Osteoblast (primary cell): ENCODE results near the gene C5orf15. TPM values are rescaled to one million over a fixed set of nuclear protein-coding genes. Genes with fewer than 3 reads are reported as not detected.
"Not testable (repeated sequence)": the region's sequence is repeated elsewhere in the genome, so short reads cannot be mapped to it uniquely, and the experiment has no call there.

Experiments used
- DNase-seq: peaks from one replicate; pipeline ENCODE4 v3.0.0; 2011; ENCODE audit warnings: low spot score, mixed read lengths; ENCODE audit not compliant: insufficient read length; ENCODE audit errors: missing footprints
- H2AFZ ChIP-seq: 2 replicates; pipeline ENCODE4 v1.6.0; 2011; ENCODE audit warnings: mild to moderate bottlenecking, low read length
- H3K27ac ChIP-seq: 2 replicates; pipeline ENCODE4 v1.5.1; 2011; ENCODE audit warnings: mild to moderate bottlenecking, low read depth, low read length, moderate library complexity
- H3K27me3 ChIP-seq: 2 replicates; pipeline ENCODE4 v1.6.0; 2012; ENCODE audit warnings: mild to moderate bottlenecking, control low read depth, inconsistent platforms, low read length, moderate library complexity; ENCODE audit not compliant: insufficient read depth
- H3K36me3 ChIP-seq: 2 replicates; pipeline ENCODE4 v1.5.1; 2011; ENCODE audit warnings: mild to moderate bottlenecking, low read length, control low read depth, moderate library complexity; ENCODE audit not compliant: insufficient read depth
- H3K4me1 ChIP-seq: 2 replicates; pipeline ENCODE4 v1.5.1; 2011; ENCODE audit warnings: mild to moderate bottlenecking, low read length, control low read depth, moderate library complexity; ENCODE audit not compliant: insufficient read depth
- H3K4me2 ChIP-seq: 2 replicates; pipeline ENCODE4 v1.6.0; 2011; ENCODE audit warnings: mild to moderate bottlenecking, low read length; ENCODE audit not compliant: insufficient read depth
- H3K4me3 ChIP-seq: fragments of 200-600 bp; sonication (generic); 3 replicates; pipeline ENCODE4 v1.5.1; 2012; ENCODE audit warnings: mild to moderate bottlenecking, low read length, inconsistent platforms; ENCODE audit not compliant: insufficient read depth
- H3K79me2 ChIP-seq: 2 replicates; pipeline ENCODE4 v1.6.0; 2012; ENCODE audit warnings: mild to moderate bottlenecking, low read length, control low read depth, inconsistent platforms; ENCODE audit not compliant: insufficient read depth
- H3K9me3 ChIP-seq: 2 replicates; pipeline ENCODE4 v1.5.1; 2011; ENCODE audit warnings: low read depth, low read length, control low read depth
- H4K20me1 ChIP-seq: 2 replicates; pipeline ENCODE4 v1.6.0; 2012; ENCODE audit warnings: mild to moderate bottlenecking, low read length, control low read depth; ENCODE audit not compliant: insufficient read depth
- total RNA-seq: library from RNA; depleted of rRNA; stranded (reverse); fragments of >200 nt; gene quantifications from 2 replicates; pipeline ENCODE4 v1.2.3, GENCODE V29; 2012
- TF ChIP-seq, protein P1 (sequence below): IDR thresholded peaks from 2 replicates; pipeline ENCODE4 v1.5.1; 2011; ENCODE audit warnings: mild to moderate bottlenecking, low read depth, low read length, moderate library complexity; ENCODE audit errors: extremely low read depth

C5orf15 gene
- total RNA-seq, 1 donor, result 68.4 TPM

- Histone ChIP-seq H3K4me1 (peaks cover 21% of the 10 kb centered on the region), H3K4me3 (no peak overlapping the region), H3K36me3 (peaks cover 52% of the 10 kb centered on the region), H2AFZ (no peak overlapping the region), H4K20me1 (peaks cover 33% of the 10 kb centered on the region), H3K9me3 (no peaks in the 10 kb centered on the region), H3K27me3 (no peaks in the 10 kb centered on the region), H3K79me2 (peaks cover 64% of the 10 kb centered on the region), H3K4me2 (no peak overlapping the region), H3K27ac (peak overlapping the region; percentile 5)
- DNase-seq, result no peak
- TF ChIP-seq, protein P1, sequence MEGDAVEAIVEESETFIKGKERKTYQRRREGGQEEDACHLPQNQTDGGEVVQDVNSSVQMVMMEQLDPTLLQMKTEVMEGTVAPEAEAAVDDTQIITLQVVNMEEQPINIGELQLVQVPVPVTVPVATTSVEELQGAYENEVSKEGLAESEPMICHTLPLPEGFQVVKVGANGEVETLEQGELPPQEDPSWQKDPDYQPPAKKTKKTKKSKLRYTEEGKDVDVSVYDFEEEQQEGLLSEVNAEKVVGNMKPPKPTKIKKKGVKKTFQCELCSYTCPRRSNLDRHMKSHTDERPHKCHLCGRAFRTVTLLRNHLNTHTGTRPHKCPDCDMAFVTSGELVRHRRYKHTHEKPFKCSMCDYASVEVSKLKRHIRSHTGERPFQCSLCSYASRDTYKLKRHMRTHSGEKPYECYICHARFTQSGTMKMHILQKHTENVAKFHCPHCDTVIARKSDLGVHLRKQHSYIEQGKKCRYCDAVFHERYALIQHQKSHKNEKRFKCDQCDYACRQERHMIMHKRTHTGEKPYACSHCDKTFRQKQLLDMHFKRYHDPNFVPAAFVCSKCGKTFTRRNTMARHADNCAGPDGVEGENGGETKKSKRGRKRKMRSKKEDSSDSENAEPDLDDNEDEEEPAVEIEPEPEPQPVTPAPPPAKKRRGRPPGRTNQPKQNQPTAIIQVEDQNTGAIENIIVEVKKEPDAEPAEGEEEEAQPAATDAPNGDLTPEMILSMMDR, result no peak
These were observed 12.2 kb upstream of the C5orf15 start for GRCh38 chr5:133980652-133981051.

DNA sequence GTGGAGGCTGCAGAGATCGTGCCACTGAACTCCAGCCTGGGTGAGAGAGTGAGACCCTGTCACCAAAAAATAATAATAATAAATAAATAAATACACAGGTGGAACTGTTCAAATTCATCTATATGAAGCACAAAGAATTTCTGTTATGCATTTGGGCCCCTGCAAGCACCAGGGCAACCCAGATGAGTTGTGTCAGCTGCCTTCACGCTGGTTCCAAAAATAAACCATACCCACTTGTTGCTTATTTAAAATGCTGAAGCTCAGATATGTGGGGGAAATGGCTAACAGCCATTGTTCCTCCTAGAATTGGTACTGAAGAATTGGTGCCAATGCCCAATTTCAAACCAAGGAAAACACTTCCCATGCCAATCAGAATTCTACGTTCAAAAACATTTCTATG is 10.5 kb upstream of the C5orf15 start:
- H3K36me3 ChIP-seq, result peaks cover 63% of the 10 kb centered on the region
- H3K27ac ChIP-seq, result no peak overlapping the region
- H4K20me1 ChIP-seq, result peaks cover 30% of the 10 kb centered on the region
- no peaks in the 10 kb centered on the region for H3K9me3 ChIP-seq
- no peak overlapping the region for H3K4me2 ChIP-seq
- peaks cover 21% of the 10 kb centered on the region for H3K4me1 ChIP-seq
- H3K27me3 ChIP-seq, result no peaks in the 10 kb centered on the region
- peaks cover 57% of the 10 kb centered on the region for H3K79me2 ChIP-seq
- no peak for DNase-seq
- H2AFZ ChIP-seq, result no peak overlapping the region
- TF ChIP-seq, protein P1, result no peak
- H3K4me3 ChIP-seq, result no peak overlapping the region

GRCh38 chr5:133977858-133978257 is 9.4 kb upstream of the C5orf15 start:
- H2AFZ ChIP-seq, result no peak overlapping the region
- no peaks in the 10 kb centered on the region for H3K27me3 ChIP-seq
- H3K36me3 ChIP-seq, result peaks cover 63% of the 10 kb centered on the region
- peaks cover 49% of the 10 kb centered on the region for H3K79me2 ChIP-seq
- H4K20me1 ChIP-seq, result peaks cover 25% of the 10 kb centered on the region
- H3K27ac ChIP-seq, result peak overlapping the region; percentile 88
- H3K4me2 ChIP-seq, result peak overlapping the region; percentile 9
- peaks cover 21% of the 10 kb centered on the region for H3K4me1 ChIP-seq
- no peaks in the 10 kb centered on the region for H3K9me3 ChIP-seq
- TF ChIP-seq, protein P1, result no peak
- peak; percentile 89 for DNase-seq
- H3K4me3 ChIP-seq, result no peak overlapping the region

GRCh38 chr5:133977161-133977787 is 8.8 kb upstream of the C5orf15 start:
- peaks cover 61% of the 10 kb centered on the region for H3K36me3 ChIP-seq
- H3K4me1 ChIP-seq, result peaks cover 21% of the 10 kb centered on the region
- peak overlapping the region; percentile 88 for H3K27ac ChIP-seq
- peaks cover 25% of the 10 kb centered on the region for H4K20me1 ChIP-seq
- no peak overlapping the region for H3K4me2 ChIP-seq
- H3K9me3 ChIP-seq, result no peaks in the 10 kb centered on the region
- DNase-seq, result no peak
- no peak overlapping the region for H3K4me3 ChIP-seq
- TF ChIP-seq, protein P1, result no peak
- no peak overlapping the region for H2AFZ ChIP-seq
- H3K27me3 ChIP-seq, result no peaks in the 10 kb centered on the region
- peaks cover 47% of the 10 kb centered on the region for H3K79me2 ChIP-seq

DNA sequence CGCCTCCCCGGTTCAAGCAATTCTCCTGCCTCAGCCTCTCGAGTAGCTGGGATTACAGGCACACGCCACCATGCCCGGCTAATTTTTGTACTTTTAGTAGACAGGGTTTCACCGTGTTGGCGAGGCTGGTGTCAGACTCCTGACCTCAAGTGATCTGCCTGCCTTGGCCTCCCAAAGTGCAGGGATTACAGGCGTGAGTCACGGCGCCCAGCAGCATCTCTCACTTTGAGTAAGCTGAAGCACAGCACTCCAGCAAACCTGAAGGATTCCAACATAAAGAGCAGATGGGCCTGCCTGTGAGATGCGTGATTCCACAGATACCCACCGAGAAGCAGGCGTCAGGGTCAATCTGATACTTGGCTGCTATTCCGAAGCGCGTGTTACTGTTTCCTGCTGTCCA is 7.1 kb upstream of the C5orf15 start:
- peaks cover 58% of the 10 kb centered on the region for H3K36me3 ChIP-seq

More for the DNA sequence above, 7.1 kb upstream of the C5orf15 start:
- not testable (repeated sequence) for DNase-seq, H3K27me3 ChIP-seq, H3K4me2 ChIP-seq, H3K9me3 ChIP-seq, H3K27ac ChIP-seq, H2AFZ ChIP-seq, H3K4me3 ChIP-seq
- Histone ChIP-seq H3K79me2 (peaks cover 31% of the 10 kb centered on the region), H4K20me1 (peaks cover 10% of the 10 kb centered on the region), H3K4me1 (peaks cover 21% of the 10 kb centered on the region)
